Activated CD8-positive, alpha-beta memory T cell treated with anti-CD3 and anti-CD28 coated beads, Interleukin-2, amount 50 U/mL, for 48 hours (primary cell): Measurements from ENCODE around the gene FBXL12.
"Not testable (repeated sequence)": the region's sequence is repeated elsewhere in the genome, so short reads cannot be mapped to it uniquely, and the experiment has no call there.

Experiments used
- DNase-seq: peaks from one replicate; pipeline ENCODE4 v3.0.0-alpha.2; 2020

FBXL12 gene

GRCh38 chr19:9838324-9838723, 19.4 kb upstream of the FBXL12 start:
- DNase-seq = no peak

- no peak for DNase-seq
These were observed 17.1 kb upstream of the FBXL12 start for GRCh38 chr19:9836021-9836420.

DNA sequence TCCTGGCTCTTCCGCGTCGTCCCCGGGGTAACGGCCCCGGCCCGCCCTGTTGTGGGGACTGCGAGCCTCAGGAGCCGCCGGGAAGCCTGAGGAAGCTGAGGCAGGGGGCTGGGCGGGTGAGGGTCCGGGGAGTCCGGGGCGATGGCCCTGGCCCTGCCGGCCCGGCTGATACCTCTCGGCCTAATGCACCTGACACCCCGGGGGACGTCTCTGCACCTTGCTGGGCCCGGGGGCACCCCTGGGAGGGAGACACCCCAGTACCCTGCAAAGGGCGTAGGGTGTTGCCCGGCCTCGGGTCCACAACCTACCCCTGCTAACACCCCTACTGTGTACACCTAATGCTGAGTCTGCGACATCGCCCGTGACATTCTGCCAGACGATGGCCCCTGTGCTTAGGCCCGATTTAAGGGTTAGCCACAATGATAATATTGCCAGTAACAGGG, 16.6 kb upstream of the FBXL12 start:
- no peak for DNase-seq

DNA sequence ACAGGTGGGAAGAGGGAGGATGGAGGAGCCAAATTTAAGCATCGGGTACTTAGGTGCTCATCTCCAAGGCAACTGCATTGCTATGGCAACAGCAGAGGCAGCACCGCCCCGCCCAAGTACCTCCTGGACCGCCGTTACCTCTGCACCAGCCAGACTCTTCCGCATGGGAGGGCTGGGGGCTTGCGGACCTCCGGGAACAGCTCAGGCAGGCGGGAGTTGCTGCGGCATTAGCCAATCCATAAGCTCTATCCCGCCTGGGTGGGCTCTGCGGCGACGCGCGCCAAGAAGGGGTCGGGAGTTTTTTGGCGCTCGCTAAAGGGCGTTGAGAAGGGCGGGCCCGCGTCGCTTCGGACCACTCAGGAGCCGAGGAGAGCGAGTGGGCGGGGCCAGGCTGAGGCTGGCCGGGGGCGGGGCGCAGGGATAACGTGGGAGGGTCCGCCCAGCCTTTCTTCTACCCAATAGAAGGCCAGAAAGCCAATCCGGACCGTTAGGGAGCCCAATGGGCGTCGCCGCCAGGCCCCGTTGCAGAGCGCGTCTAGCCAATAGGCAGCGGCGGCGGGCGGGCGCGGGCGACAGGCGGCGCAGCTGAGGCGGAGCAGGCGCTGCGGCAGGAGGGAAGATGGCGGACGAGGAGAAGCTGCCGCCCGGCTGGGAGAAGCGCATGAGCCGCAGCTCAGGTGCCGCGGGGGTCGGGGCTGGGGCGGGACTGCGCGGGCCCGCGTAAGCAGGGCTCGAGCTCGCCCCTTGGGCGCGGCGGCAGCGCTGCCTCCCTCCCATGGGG, 16.0 kb upstream of the FBXL12 start, which contains the start of gene PIN1:
TSS of gene PIN1 (plus strand) at position 593 of the 781 bp plus-strand sequence. CDS start at position 620, 27 bp downstream.
- peak; percentile 99 for DNase-seq

GRCh38 chr19:9834307-9834725, 15.4 kb upstream of the FBXL12 start:
- no peak for DNase-seq

- no peak for DNase-seq
These were observed 9.7 kb upstream of the FBXL12 start for GRCh38 chr19:9828551-9829063.

GRCh38 chr19:9827289-9828238, 8.7 kb upstream of the FBXL12 start, which contains the start of gene UBL5:
Gene UBL5, plus strand, starts transcription at chr19:9827918. Its CDS starts 420 bp downstream, at chr19:9828338.
- peak; percentile 92 for DNase-seq

DNA sequence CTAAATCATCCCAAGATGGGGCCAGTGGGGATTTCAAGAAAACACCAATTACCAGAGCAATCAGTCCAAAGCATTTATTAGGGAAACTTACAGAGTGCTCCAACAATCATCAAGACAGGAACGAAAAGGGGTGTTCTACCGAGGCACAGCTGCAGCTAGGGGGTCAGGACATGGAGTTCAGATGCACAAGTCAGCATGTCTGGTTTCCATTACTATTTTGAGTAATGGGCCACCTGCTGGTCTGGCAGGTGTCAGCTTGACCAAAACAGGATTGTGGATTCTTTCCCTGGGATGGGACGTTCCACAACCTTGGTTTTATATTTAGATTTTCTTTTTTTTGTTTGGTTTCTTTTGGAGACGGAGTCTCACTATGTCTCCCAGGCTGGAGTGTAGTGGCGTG, 4.9 kb upstream of the FBXL12 start:
- DNase-seq = no peak

DNA sequence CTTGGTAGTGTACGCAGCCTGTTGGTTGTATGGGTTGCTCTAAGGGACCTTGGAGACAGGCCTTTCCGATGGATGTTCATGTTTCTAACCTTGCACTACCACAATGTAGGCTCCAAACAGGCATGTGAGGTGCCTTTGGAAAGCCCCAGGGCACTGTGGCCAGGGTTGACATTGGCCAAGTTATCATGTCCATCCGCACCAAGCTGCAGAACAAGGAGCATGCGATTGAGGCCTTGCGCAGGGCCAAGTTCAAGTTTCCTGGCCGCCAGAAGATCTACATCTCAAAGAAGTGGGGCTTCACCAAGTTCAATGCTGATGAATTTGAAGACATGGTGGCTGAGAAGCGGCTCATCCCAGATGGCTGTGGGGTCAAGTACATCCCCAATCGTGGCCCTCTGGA, 1.2 kb upstream of the FBXL12 start:
- DNase-seq = not testable (repeated sequence)

GRCh38 chr19:9819596-9819909, 674 bp upstream of the FBXL12 start:
- DNase-seq = no peak

GRCh38 chr19:9818175-9818733, 625 bp downstream of the FBXL12 start:
- no peak for DNase-seq

- DNase-seq = no peak
These were observed 7.7 kb downstream of the FBXL12 start for GRCh38 chr19:9811139-9811538.

DNA sequence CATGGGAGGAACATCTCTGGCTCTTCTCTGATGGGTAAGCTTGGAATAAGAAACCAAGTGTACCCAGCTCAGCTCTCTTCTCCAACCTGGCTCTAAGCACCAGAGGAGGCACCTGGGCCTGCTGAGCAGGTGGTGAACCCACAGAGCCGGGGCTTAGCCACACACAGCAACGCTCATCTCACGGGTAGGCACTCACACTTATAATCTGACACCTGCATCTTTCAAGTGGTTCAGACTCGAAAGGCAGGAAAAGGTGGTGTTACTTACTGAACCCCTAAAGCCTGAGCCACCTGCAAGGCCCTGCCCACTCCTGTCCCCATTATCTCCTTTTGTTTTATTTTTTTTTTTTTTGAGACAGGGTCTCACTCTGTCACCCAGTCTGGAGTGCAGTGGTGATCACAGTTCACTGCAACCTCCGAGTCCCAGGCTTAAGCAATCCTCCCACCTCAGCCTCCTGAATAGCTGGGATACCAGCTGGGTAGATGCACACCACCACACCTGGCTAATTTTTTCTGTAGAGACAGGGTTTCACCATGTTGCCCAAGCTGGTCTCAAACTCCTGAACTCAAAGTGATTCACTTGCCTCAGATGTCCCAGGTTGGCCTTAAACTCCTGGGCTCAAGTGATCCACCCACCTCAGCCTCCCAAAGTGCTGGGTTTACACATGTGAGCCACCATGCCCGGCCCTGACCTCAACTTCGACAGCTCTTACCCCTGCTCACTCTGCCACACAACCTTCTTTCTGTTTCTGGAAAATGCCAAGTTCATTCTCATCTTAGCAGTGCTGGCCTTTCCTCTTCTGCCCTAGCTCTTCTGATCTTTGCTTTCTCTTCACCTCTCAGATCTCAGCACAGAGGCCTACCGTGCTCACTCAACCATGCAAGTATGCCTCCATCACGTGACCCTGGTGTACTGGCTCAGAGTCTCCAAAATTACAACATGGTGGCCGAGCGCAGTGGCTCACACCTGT, 9.7 kb downstream of the FBXL12 start:
- DNase-seq = no peak

- DNase-seq = no peak
These were observed 12.1 kb downstream of the FBXL12 start for GRCh38 chr19:9806803-9807202.

- no peak for DNase-seq
These were observed 16.9 kb downstream of the FBXL12 start for GRCh38 chr19:9801976-9802375.

- no peak for DNase-seq
These were observed 19.7 kb downstream of the FBXL12 start for GRCh38 chr19:9799162-9799561.

GRCh38 chr19:9797871-9798270, 21.0 kb downstream of the FBXL12 start:
- DNase-seq = no peak

GRCh38 chr19:9796113-9796773, 22.6 kb downstream of the FBXL12 start:
- DNase-seq = peak; percentile 74

- no peak for DNase-seq
These were observed 25.7 kb downstream of the FBXL12 start for GRCh38 chr19:9793071-9793591.

DNA sequence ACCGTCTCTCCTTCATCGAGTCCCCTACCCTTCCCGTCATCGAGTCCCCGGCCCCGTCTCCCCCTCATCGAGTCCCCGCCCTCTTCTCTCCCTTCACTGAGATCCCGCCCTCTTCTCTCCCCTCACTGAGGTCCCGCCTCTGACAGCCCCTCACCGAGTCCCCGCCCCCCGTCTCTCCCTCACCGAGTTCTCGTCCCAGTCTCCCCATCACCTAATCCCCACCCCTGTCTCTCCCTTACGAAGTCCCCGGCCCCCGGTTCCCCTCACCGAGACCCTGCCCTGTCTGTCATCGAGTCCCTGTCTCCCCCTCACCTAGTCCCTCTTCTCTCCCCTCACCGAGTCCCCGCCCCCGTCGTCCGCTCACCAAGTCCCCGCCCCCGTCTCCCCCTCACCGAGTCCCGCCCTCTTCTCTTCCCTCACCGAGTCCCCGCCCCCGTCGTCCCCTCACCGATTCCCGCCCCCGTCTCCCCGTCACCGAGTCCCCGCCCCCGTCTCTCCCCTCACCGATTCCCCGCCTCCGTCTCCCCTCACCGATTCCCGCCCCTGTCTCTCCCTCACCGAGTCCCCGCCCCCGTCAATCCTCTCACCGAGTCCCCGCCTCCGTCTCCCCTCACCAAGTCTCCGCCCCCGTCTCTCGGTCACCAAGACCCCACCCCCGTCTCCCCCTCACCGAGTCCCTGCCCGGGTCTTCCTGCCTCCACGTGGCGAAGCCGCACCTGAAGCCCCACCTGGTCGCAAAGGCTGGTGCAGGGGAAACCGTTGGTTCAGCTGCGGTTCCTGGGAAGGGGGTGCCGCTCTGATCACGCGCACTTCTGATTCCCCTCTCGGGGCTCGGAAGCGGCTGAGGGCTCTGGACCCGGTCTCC, 26.4 kb downstream of the FBXL12 start:
- DNase-seq = peak; percentile 91
